ENCODE measurements around the gene C11orf21. TPM values are rescaled to one million over a fixed set of nuclear protein-coding genes. Genes with fewer than 3 reads are reported as not detected.
"Not testable (repeated sequence)": the region's sequence is repeated elsewhere in the genome, so short reads cannot be mapped to it uniquely, and the experiment has no call there.

The C11orf21 gene
- 1.0 TPM for total RNA-seq
- long read RNA-seq, result 0 reads

- peak; percentile 88 for DNase-seq (ENCODE audit: low spot score)
These were observed at the start of gene C11orf21, which contains the start of gene TSPAN32 for GRCh38 chr11:2301631-2302305. Gene C11orf21 (minus strand): TSS chr11:2301918. CDS start chr11:2301808, 110 bp downstream. Gene TSPAN32 (plus strand): TSS chr11:2302013. CDS start chr11:2302150, 137 bp downstream.

- no peak for DNase-seq (ENCODE audit: low spot score)
These were observed 47.3 kb upstream of the C11orf21 start for GRCh38 chr11:2348986-2349385.

GRCh38 chr11:2347308-2347830 lies 45.7 kb upstream of the C11orf21 start:
- peak; percentile 49 for DNase-seq (ENCODE audit: low spot score)

- peak; percentile 78 for DNase-seq (ENCODE audit: low spot score)
These were observed 45.0 kb upstream of the C11orf21 start for GRCh38 chr11:2346586-2347307.

GRCh38 chr11:2346014-2346413 lies 44.3 kb upstream of the C11orf21 start:
- DNase-seq (ENCODE audit: low spot score), result peak; percentile 62

- no peak for DNase-seq (ENCODE audit: low spot score)
These were observed 43.3 kb upstream of the C11orf21 start for GRCh38 chr11:2345050-2345449.

- DNase-seq (ENCODE audit: low spot score), result peak; percentile 45
These were observed 41.8 kb upstream of the C11orf21 start for GRCh38 chr11:2343502-2343901.

GRCh38 chr11:2342981-2343380 lies 41.3 kb upstream of the C11orf21 start:
- DNase-seq (ENCODE audit: low spot score), result peak; percentile 53

GRCh38 chr11:2342557-2342956 lies 40.8 kb upstream of the C11orf21 start:
- DNase-seq (ENCODE audit: low spot score), result peak; percentile 59

GRCh38 chr11:2338760-2339159 lies 37.0 kb upstream of the C11orf21 start:
- not testable (repeated sequence) for DNase-seq (ENCODE audit: low spot score)

- peak; percentile 47 for DNase-seq (ENCODE audit: low spot score)
These were observed 33.6 kb upstream of the C11orf21 start for GRCh38 chr11:2335286-2335685.

GRCh38 chr11:2333486-2334205 lies 31.9 kb upstream of the C11orf21 start:
- not testable (repeated sequence) for DNase-seq (ENCODE audit: low spot score)

GRCh38 chr11:2332569-2332968 lies 30.9 kb upstream of the C11orf21 start:
- peak; percentile 24 for DNase-seq (ENCODE audit: low spot score)

GRCh38 chr11:2331404-2331803 lies 29.7 kb upstream of the C11orf21 start:
- DNase-seq (ENCODE audit: low spot score), result no peak

GRCh38 chr11:2330696-2331095 lies 29.0 kb upstream of the C11orf21 start:
- peak; percentile 71 for DNase-seq (ENCODE audit: low spot score)

- DNase-seq (ENCODE audit: low spot score), result no peak
These were observed 27.8 kb upstream of the C11orf21 start for GRCh38 chr11:2329551-2329950.

- peak; percentile 37 for DNase-seq (ENCODE audit: low spot score)
These were observed 27.1 kb upstream of the C11orf21 start for GRCh38 chr11:2328656-2329354.

- DNase-seq (ENCODE audit: low spot score), result peak; percentile 45
These were observed 26.3 kb upstream of the C11orf21 start for GRCh38 chr11:2328021-2328420.

GRCh38 chr11:2327032-2327431 lies 25.3 kb upstream of the C11orf21 start:
- DNase-seq (ENCODE audit: low spot score), result peak; percentile 87

GRCh38 chr11:2325719-2326118 lies 24.0 kb upstream of the C11orf21 start:
- DNase-seq (ENCODE audit: low spot score), result peak; percentile 68

GRCh38 chr11:2325123-2325522 lies 23.4 kb upstream of the C11orf21 start:
- DNase-seq (ENCODE audit: low spot score), result peak; percentile 59

All from mesenteric fat pad (tissue), 1 donor.